SU-DHL-6 (cell line): ENCODE measurements around the gene ADIPOQ.

Source experiments
- H2AFZ ChIP-seq: fragments of 200-600 bp; sonication (generic); 2 replicates; pipeline ENCODE4 v1.6.1; 2014; ENCODE audit warnings: low read depth, mild to moderate bottlenecking, moderate library complexity, mixed read lengths, antibody characterized with exemption, low read length; ENCODE audit not compliant: severe bottlenecking
- H3F3A ChIP-seq: fragments of 200-600 bp; shearing (Covaris generic); 2 replicates; pipeline ENCODE4 v1.6.0; 2016; ENCODE audit warnings: antibody characterized with exemption, mild to moderate bottlenecking; ENCODE audit not compliant: insufficient read depth
- H3K27ac ChIP-seq: fragments of 200-600 bp; sonication (generic); 2 replicates; pipeline ENCODE4 v1.5.1; 2016; ENCODE audit warnings: low read depth, mild to moderate bottlenecking, low read length, moderate library complexity, mixed read lengths
- H3K27me3 ChIP-seq: fragments of 200-600 bp; sonication (generic), shearing (Covaris generic); 2 replicates; pipeline ENCODE4 v1.6.0; 2014; ENCODE audit warnings: mild to moderate bottlenecking, low read length
- H3K36me3 ChIP-seq: fragments of 200-600 bp; sonication (generic); 2 replicates; pipeline ENCODE4 v1.6.1; 2014; ENCODE audit warnings: mild to moderate bottlenecking, low read length, mixed read lengths
- H3K4me2 ChIP-seq: fragments of 300-600, 200-600 bp; shearing (Covaris generic), sonication (generic); 2 replicates; pipeline ENCODE4 v1.6.0; 2014; ENCODE audit warnings: low read length, low read depth, mild to moderate bottlenecking; ENCODE audit not compliant: poor library complexity, severe bottlenecking
- H3K4me3 ChIP-seq: fragments of 200-600 bp; sonication (generic); 2 replicates; pipeline ENCODE4 v1.5.1; 2014; ENCODE audit warnings: antibody characterized with exemption, low read length, mild to moderate bottlenecking, mixed read lengths; ENCODE audit not compliant: insufficient read depth, poor library complexity, severe bottlenecking
- H3K79me2 ChIP-seq: fragments of 200-600 bp; sonication (generic); 2 replicates; pipeline ENCODE4 v1.6.1; 2014; ENCODE audit warnings: mild to moderate bottlenecking, low read length, moderate library complexity; ENCODE audit not compliant: insufficient read depth
- H3K9ac ChIP-seq: fragments of 200-600 bp; sonication (generic); 2 replicates; pipeline ENCODE4 v1.7.0; 2014; ENCODE audit warnings: mild to moderate bottlenecking, low read length
- H3K9me2 ChIP-seq: fragments of 200-600 bp; sonication (generic); replicated peaks from 2 replicates; pipeline ENCODE4 v1.6.1; 2014; ENCODE audit warnings: low read length; ENCODE audit not compliant: insufficient read depth
- H3K9me3 ChIP-seq: fragments of 200-600 bp; sonication (generic); 2 replicates; pipeline ENCODE4 v1.6.1; 2014; ENCODE audit warnings: low read length, mixed read lengths; ENCODE audit not compliant: insufficient read depth
- H4K20me1 ChIP-seq: fragments of 200-600 bp; sonication (generic); 2 replicates; pipeline ENCODE4 v1.6.1; 2014; ENCODE audit warnings: low read depth, mild to moderate bottlenecking, antibody characterized with exemption, low read length, moderate library complexity, mixed read lengths
- CTCF ChIP-seq: fragments of 200-600 bp; sonication (generic); IDR thresholded peaks from one replicate; pipeline ENCODE4 v1.5.1; 2017; ENCODE audit warnings: antibody characterized with exemption, mild to moderate bottlenecking, low read length, moderate library complexity; ENCODE audit not compliant: insufficient read depth, poor library complexity, severe bottlenecking
- EZH2phosphoT487 ChIP-seq: fragments of 200-600 bp; sonication (generic), shearing (Covaris generic); conservative IDR thresholded peaks from 2 replicates; pipeline ENCODE4 v1.6.1; 2018; ENCODE audit warnings: mild to moderate bottlenecking, antibody characterized with exemption, low read length, moderate library complexity, mixed read lengths

ADIPOQ gene

GRCh38 chr3:186842426-186843038 is at the start of gene ADIPOQ:
Gene ADIPOQ (plus strand): TSS chr3:186842710. CDS start chr3:186853059, 10,349 bp downstream.
- H3K9me3 ChIP-seq, result no peaks in the 10 kb centered on the region
- no peak within 1 kb of the TSS for H2AFZ ChIP-seq
- no peaks in the 10 kb centered on the region for H3K36me3 ChIP-seq
- no peak for TF ChIP-seq CTCF
- no peak for TF ChIP-seq EZH2phosphoT487
- H3K9me2 ChIP-seq, result no peaks in the 10 kb centered on the region
- H3F3A ChIP-seq, result no peaks in the 10 kb centered on the region
- H3K27ac ChIP-seq, result no peak within 1 kb of the TSS
- H3K27me3 ChIP-seq, result no peaks in the 10 kb centered on the region
- no peaks in the 10 kb centered on the region for H3K79me2 ChIP-seq
- H3K4me3 ChIP-seq, result no peak within 1 kb of the TSS
- H3K4me2 ChIP-seq, result no peak within 1 kb of the TSS
- H3K9ac ChIP-seq, result no peak within 1 kb of the TSS
- H4K20me1 ChIP-seq, result no peaks in the 10 kb centered on the region

- Histone ChIP-seq H3K79me2 (peaks cover 14% of the 10 kb centered on the region), H3K27me3 (no peaks in the 10 kb centered on the region), H3K4me2 (no peak overlapping the region), H3K36me3 (peaks cover 72% of the 10 kb centered on the region), H3K27ac (no peak overlapping the region), H3K9me2 (no peaks in the 10 kb centered on the region), H4K20me1 (0 out of 2 replicates have a peak, but pooled peaks cover 5% of the 10 kb centered on the region), H3K9ac (no peak overlapping the region), H3F3A (peaks cover 26% of the 10 kb centered on the region), H2AFZ (no peak overlapping the region), H3K4me3 (no peak overlapping the region), H3K9me3 (no peaks in the 10 kb centered on the region)
- TF ChIP-seq CTCF, result no peak
- no peak for TF ChIP-seq EZH2phosphoT487
These were observed 44.2 kb upstream of the ADIPOQ start for GRCh38 chr3:186798239-186798874.

DNA sequence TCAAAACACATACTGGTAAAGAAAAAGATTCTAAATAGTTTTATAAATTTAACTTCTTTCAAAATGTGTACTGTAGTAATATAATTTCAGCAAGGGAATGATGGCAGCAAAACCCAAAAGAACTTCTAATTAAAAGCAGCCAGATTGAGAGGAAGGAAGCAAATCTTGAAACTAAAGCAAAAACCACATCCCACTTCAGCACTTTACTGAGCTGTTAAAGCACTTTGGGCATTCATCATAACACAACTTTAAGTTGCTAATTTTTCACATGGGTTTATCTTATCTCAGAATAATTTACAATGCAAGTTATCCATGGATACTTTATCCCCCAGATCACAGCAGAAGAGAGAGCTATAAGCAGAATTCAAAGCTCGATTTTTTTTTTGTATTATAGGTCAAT is 42.2 kb upstream of the ADIPOQ start:
- Histone ChIP-seq H3F3A (peaks cover 10% of the 10 kb centered on the region; the same call in 1 of the 2 replicates), H3K36me3 (peaks cover 61% of the 10 kb centered on the region), H3K4me3 (no peak overlapping the region), H3K9me2 (no peaks in the 10 kb centered on the region), H3K27me3 (no peaks in the 10 kb centered on the region), H3K9ac (no peak overlapping the region), H3K9me3 (no peaks in the 10 kb centered on the region), H3K79me2 (peaks cover 26% of the 10 kb centered on the region), H3K27ac (no peak overlapping the region), H3K4me2 (no peak overlapping the region), H4K20me1 (0 out of 2 replicates have a peak, but pooled peaks cover 5% of the 10 kb centered on the region), H2AFZ (no peak overlapping the region)
- TF ChIP-seq EZH2phosphoT487 (no peak), CTCF (no peak)
